Liver (tissue), 9 donors: Measurements from ENCODE around the gene TOMM7. TPM values are rescaled to one million over a fixed set of nuclear protein-coding genes. Genes with fewer than 3 reads are reported as not detected.

Experiments used
- DNase-seq: peaks from one replicate; pipeline ENCODE4 v3.0.0-alpha.2; 2017; ENCODE audit warnings: low spot score
- H3K27ac ChIP-seq, 2 donors: one replicate each; pipeline ENCODE4 v1.7.0; 2013; ENCODE audit warnings: inconsistent platforms in 2 of 2, low read length in 2 of 2, control low read depth in 1 of 2, low read depth in 1 of 2, mild to moderate bottlenecking in 1 of 2
- H3K27me3 ChIP-seq, 4 donors: one replicate each; pipeline versions ENCODE4 v1.6.1 to v1.7.0; 2013; ENCODE audit warnings: low read length in 3 of 4, inconsistent platforms in 1 of 4, mild to moderate bottlenecking in 1 of 4, moderate library complexity in 1 of 4; ENCODE audit not compliant: control insufficient read depth in 4 of 4, insufficient read depth in 4 of 4
- H3K36me3 ChIP-seq, 4 donors: one replicate each; pipeline versions ENCODE4 v1.6.1 to v1.7.0; 2013; ENCODE audit warnings: low read length in 3 of 4, mild to moderate bottlenecking in 3 of 4, low read depth in 1 of 4, moderate library complexity in 1 of 4; ENCODE audit not compliant: control insufficient read depth in 4 of 4, insufficient read depth in 3 of 4
- H3K4me1 ChIP-seq, 4 donors: one replicate each; pipeline versions ENCODE4 v1.6.1 to v1.7.0; 2013; ENCODE audit warnings: low read length in 3 of 4, mild to moderate bottlenecking in 3 of 4, moderate library complexity in 1 of 4; ENCODE audit not compliant: control insufficient read depth in 4 of 4, insufficient read depth in 4 of 4
- H3K4me3 ChIP-seq, 3 donors: one replicate each; pipeline versions ENCODE4 v1.6.1 to v1.7.0; 2013; ENCODE audit warnings: low read length in 3 of 3, control low read depth in 1 of 3, low read depth in 1 of 3, mild to moderate bottlenecking in 1 of 3
- H3K9ac ChIP-seq, 2 donors: one replicate each; pipeline ENCODE4 v1.7.0; 2013; ENCODE audit warnings: low read length in 2 of 2, mild to moderate bottlenecking in 2 of 2, moderate library complexity in 2 of 2, control low read depth in 1 of 2, low read depth in 1 of 2
- H3K9me3 ChIP-seq, 4 donors: one replicate each; pipeline versions ENCODE4 v1.6.1 to v1.7.0; 2013; ENCODE audit warnings: low read length in 3 of 4; ENCODE audit not compliant: control insufficient read depth in 4 of 4
- ATF3 ChIP-seq: IDR thresholded peaks from 2 replicates; pipeline ENCODE4 v1.6.1; 2016; ENCODE audit warnings: antibody characterized with exemption
- CTCF ChIP-seq: fragments of 150-350 bp; IDR thresholded peaks from 2 replicates; pipeline ENCODE4 v1.5.1; 2017; ENCODE audit warnings: improper control_type of control experiment, low read depth, low read length; ENCODE audit not compliant: missing input control
- EGR1 ChIP-seq, 2 donors: IDR thresholded peaks; 2 replicates each; pipeline ENCODE4 v1.6.1; 2016 to 2018; ENCODE audit warnings: antibody characterized with exemption in 2 of 2, low read depth in 2 of 2
- FOXA1 ChIP-seq: IDR thresholded peaks from 2 replicates; pipeline ENCODE4 v1.6.1; 2016; ENCODE audit warnings: antibody characterized with exemption
- FOXA2 ChIP-seq: IDR thresholded peaks from 2 replicates; pipeline ENCODE4 v1.6.1; 2016; ENCODE audit warnings: antibody characterized with exemption
- GABPA ChIP-seq, 2 donors: IDR thresholded peaks in 1 of 2; conservative IDR thresholded peaks in 1 of 2; 2 replicates each; pipeline ENCODE4 v1.6.1; 2016; ENCODE audit warnings: antibody characterized with exemption in 2 of 2, mild to moderate bottlenecking in 1 of 2, moderate library complexity in 1 of 2
- HNF4A ChIP-seq, 2 donors: conservative IDR thresholded peaks; 2 replicates each; pipeline ENCODE4 v1.6.1; 2016; ENCODE audit warnings: antibody characterized with exemption in 2 of 2, mild to moderate bottlenecking in 2 of 2
- HNF4G ChIP-seq: IDR thresholded peaks from 2 replicates; pipeline ENCODE4 v1.6.1; 2016; ENCODE audit warnings: antibody characterized with exemption
- JUND ChIP-seq, 2 donors: IDR thresholded peaks; 2 replicates each; pipeline ENCODE4 v1.6.1; 2016; ENCODE audit warnings: antibody characterized with exemption in 2 of 2
- MAX ChIP-seq: IDR thresholded peaks from 2 replicates; pipeline ENCODE4 v1.6.1; 2016; ENCODE audit warnings: antibody characterized with exemption
- NR2F2 ChIP-seq: IDR thresholded peaks from 2 replicates; pipeline ENCODE4 v1.6.1; 2016; ENCODE audit warnings: antibody characterized with exemption
- RAD21 ChIP-seq, 2 donors: IDR thresholded peaks; 2 replicates each; pipeline ENCODE4 v1.6.1; 2016; ENCODE audit warnings: antibody characterized with exemption in 2 of 2, mild to moderate bottlenecking in 2 of 2
- REST ChIP-seq: IDR thresholded peaks from 2 replicates; pipeline ENCODE4 v1.6.1; 2016; ENCODE audit warnings: antibody characterized with exemption, mild to moderate bottlenecking
- RXRA ChIP-seq, 2 donors: IDR thresholded peaks; 2 replicates each; pipeline ENCODE4 v1.6.1; 2017 to 2018; ENCODE audit warnings: antibody characterized with exemption in 2 of 2, mild to moderate bottlenecking in 1 of 2
- SP1 ChIP-seq: IDR thresholded peaks from 2 replicates; pipeline ENCODE4 v1.6.1; 2018; ENCODE audit warnings: antibody characterized with exemption, mild to moderate bottlenecking
- TAF1 ChIP-seq: conservative IDR thresholded peaks from 2 replicates; pipeline ENCODE4 v1.6.1; 2016; ENCODE audit warnings: antibody characterized with exemption, mild to moderate bottlenecking
- YY1 ChIP-seq: IDR thresholded peaks from 2 replicates; pipeline ENCODE4 v1.6.1; 2016; ENCODE audit warnings: antibody characterized with exemption, mild to moderate bottlenecking
- ZBTB33 ChIP-seq: IDR thresholded peaks from 2 replicates; pipeline ENCODE4 v1.6.1; 2016; ENCODE audit warnings: antibody characterized with exemption
- WGBS: extraction: QIAGEN DNeasy Blood & Tissue Kit; methylation state at CpG from one replicate; pipeline ENCODE4 v1.1.7; 2013; 5-methylcytosine and 5-hydroxymethylcytosine counted together
- polyA plus RNA-seq, 2 donors: library from polyadenylated mRNA; stranded (reverse) in 1 of 2; unstranded in 1 of 2; fragments of 200-250 nt in 1 of 2; fragments of >200 nt in 1 of 2; fragmentation: Nextera tagmentation in 1 of 2; extraction: Ambion mirVana in 1 of 2; gene quantifications; one replicate each; pipeline versions ENCODE4 v1.2.1 to v1.2.3, GENCODE V29; 2013 to 2015
- total RNA-seq, 2 donors: library from RNA; depleted of rRNA; stranded (reverse); fragments of >200 nt; gene quantifications; one replicate each; pipeline ENCODE4 v1.2.3, GENCODE V29; 2014
- donor health status: healthy.
- donor health status: healthy.
- donor health status: healthy.
- donor health status: healthy.
- donor health status: healthy.

TOMM7 gene
- total and polyA plus RNA-seq, 4 donors = 39.2 to 271 (median 137) TPM

- WGBS = 78% methylated on average over 2 of the region's 2 CpGs
- no peaks in the 10 kb centered on the region for H3K27me3 ChIP-seq
Measured at GRCh38 chr7:22826593-22826992, 3.9 kb upstream of the TOMM7 start.

GRCh38 chr7:22824760-22825159 lies 2.1 kb upstream of the TOMM7 start:
- Histone ChIP-seq H3K4me3 (no peak overlapping the region), H3K9ac (no peak overlapping the region), H3K27ac (no peak overlapping the region), H3K4me1 (peaks cover 0 to 12% (median 8%) of the 10 kb centered on the region in 4 donors), H3K36me3 (no peaks in the 10 kb centered on the region), H3K27me3 (no peaks in the 10 kb centered on the region), H3K9me3 (no peaks in the 10 kb centered on the region)
- WGBS = 94% methylated on average over 2 of the region's 2 CpGs
- DNase-seq = no peak
- TF ChIP-seq NR2F2 (no peak), TAF1 (no peak), FOXA2 (no peak), MAX (no peak), JUND (IDR thresholded peaks at IDR 0.05) (no peak), ZBTB33 (no peak), GABPA (IDR thresholded peaks at IDR 0.05 in 1 of 2, conservative IDR thresholded peaks at IDR 0.05 in 1 of 2) (no peak), HNF4A (conservative IDR thresholded peaks at IDR 0.05) (no peak), EGR1 (IDR thresholded peaks at IDR 0.05; ENCODE audit: low read depth in 2 of 2) (no peak), HNF4G (no peak), ATF3 (no peak), CTCF (no peak), RXRA (IDR thresholded peaks at IDR 0.05) (no peak), FOXA1 (no peak), REST (no peak), YY1 (no peak), SP1 (no peak), RAD21 (IDR thresholded peaks at IDR 0.05) (no peak)

More at GRCh38 chr7:22826593-22826992, 3.9 kb upstream of the TOMM7 start:
- Histone ChIP-seq H3K9me3 (no peaks in the 10 kb centered on the region), H3K4me3 (no peak overlapping the region), H3K4me1 (peaks cover 0 to 8% (median 4%) of the 10 kb centered on the region in 4 donors), H3K9ac (no peak overlapping the region), H3K27ac (no peak overlapping the region), H3K36me3 (no peaks in the 10 kb centered on the region)
- TF ChIP-seq EGR1 (IDR thresholded peaks at IDR 0.05; ENCODE audit: low read depth in 2 of 2) (no peak), ZBTB33 (no peak), FOXA2 (no peak), SP1 (no peak), TAF1 (no peak), GABPA (IDR thresholded peaks at IDR 0.05 in 1 of 2, conservative IDR thresholded peaks at IDR 0.05 in 1 of 2) (no peak), FOXA1 (no peak)
- DNase-seq = no peak
